HG03103 (cell line): ENCODE data around the gene RBM17.
"Not testable (repeated sequence)": the region's sequence is repeated elsewhere in the genome, so short reads cannot be mapped to it uniquely, and the experiment has no call there.

Source experiments
- ATAC-seq: cut with Tn5 transposase; IDR thresholded peaks from one replicate; pipeline ENCODE4 v1.9.1; 2021; ENCODE audit warnings: low read depth; ENCODE audit not compliant: unreplicated experiment

RBM17 gene, protein sequence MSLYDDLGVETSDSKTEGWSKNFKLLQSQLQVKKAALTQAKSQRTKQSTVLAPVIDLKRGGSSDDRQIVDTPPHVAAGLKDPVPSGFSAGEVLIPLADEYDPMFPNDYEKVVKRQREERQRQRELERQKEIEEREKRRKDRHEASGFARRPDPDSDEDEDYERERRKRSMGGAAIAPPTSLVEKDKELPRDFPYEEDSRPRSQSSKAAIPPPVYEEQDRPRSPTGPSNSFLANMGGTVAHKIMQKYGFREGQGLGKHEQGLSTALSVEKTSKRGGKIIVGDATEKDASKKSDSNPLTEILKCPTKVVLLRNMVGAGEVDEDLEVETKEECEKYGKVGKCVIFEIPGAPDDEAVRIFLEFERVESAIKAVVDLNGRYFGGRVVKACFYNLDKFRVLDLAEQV

DNA sequence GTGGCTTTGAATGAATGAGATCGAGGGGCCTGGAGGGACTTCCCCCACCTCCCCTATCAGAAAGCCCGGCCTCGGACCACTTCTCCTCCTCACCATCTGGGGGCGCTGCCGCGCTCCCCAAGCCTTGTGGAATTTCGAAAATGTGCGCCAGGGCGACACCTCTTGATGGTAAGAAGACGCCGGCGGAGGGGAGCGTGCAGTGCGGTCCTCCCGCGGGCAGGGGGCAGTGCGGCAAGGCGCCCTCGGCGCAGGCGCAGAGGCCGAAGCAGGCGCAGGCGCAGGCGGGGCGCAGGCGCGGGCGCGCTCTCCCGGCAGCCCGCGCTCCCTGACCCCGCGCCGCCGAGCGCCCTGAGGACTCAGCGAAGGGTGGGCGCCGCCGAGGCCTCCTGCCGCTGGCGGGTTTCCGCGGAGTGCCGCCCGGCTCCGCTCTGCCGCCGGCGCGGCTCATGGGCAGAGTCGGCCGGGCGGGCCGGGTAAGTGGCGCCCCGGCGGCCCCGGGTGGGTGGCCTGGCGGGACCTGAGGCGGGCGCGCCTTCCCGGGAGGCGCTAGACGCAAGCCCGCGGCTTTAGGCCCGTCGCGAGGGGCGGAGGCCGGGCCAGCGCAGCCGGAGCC is at the start of gene RBM17:
Gene RBM17, plus strand, starts transcription at position 314 of the 613 bp plus-strand sequence. CDS start 8,032 bp downstream, outside the sequence.
- peak; percentile 81 for ATAC-seq

- no peak for ATAC-seq
These were observed 49.1 kb upstream of the RBM17 start for GRCh38 chr10:6039711-6040110.

GRCh38 chr10:6040205-6040604 is 48.6 kb upstream of the RBM17 start:
- no peak for ATAC-seq

GRCh38 chr10:6043377-6043776 is 45.5 kb upstream of the RBM17 start:
- not testable (repeated sequence) for ATAC-seq

- no peak for ATAC-seq
These were observed 44.8 kb upstream of the RBM17 start for GRCh38 chr10:6044060-6044459.

DNA sequence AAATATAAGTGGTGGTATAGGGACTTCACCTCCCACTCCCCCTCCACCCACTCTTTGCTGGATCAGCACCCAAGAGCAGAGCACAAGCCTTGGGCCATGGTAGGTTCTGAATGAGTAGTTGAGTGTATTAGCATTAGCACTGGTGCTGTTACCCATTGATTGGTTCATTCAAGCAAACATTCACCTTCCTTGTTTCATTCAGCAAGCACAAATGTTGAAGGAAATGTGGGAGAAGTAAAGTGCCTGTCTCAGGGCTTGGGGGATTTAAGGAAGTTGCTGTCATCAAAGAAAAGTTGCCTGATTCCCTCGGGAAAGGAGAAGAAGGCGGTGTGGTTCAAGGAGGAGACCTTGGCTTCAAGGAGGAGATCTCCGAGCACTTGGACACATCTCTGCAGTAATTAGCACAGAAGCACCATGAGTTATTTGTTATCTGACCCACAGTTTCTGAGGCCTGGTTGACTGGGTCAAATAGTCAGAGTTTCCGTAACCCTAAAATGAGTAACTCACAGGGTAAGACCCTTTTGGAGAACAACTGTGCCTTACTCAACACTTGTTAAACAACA is 44.0 kb upstream of the RBM17 start:
- no peak for ATAC-seq

- ATAC-seq = no peak
These were observed 43.5 kb upstream of the RBM17 start for GRCh38 chr10:6045314-6045848.

GRCh38 chr10:6045878-6046772 is 42.7 kb upstream of the RBM17 start:
- ATAC-seq = no peak

- no peak for ATAC-seq
These were observed 41.8 kb upstream of the RBM17 start for GRCh38 chr10:6046773-6047611.

GRCh38 chr10:6047847-6048246 is 41.0 kb upstream of the RBM17 start:
- no peak for ATAC-seq

DNA sequence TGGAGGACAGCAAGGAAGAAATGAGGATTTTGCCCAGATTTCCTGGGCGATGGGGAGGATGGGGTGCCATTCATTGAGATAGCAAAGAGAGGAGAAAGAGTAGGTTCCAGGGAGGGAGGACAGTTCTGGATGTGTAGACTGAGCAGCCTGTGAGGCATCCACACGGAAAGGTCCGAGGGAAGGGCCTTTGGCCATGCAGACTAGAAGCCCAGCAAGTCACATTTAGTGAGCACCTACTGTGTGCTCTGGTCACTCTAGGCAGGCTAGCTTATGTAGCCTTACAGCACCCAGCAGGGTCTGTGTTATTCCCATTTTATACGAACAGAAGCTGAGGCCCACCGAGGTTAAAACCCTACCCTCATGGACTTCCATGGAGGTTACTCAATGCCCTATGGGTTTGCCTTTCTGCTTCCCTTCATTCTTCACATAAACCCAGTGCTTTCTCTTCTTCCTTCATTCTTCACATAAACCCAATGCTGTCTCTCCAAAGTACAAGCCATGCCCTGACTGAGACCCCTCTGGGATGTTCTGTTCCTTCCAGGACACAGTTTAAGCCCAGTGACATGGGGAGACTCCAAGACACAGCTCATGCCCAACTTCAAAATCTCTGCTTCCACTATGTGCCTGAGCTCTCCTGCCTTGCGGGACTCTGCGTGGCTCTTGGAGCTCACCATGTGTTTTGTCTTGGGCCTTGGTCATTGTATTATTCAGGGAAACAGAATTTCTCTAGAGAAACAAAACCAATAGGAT is 40.4 kb upstream of the RBM17 start:
- ATAC-seq = no peak

DNA sequence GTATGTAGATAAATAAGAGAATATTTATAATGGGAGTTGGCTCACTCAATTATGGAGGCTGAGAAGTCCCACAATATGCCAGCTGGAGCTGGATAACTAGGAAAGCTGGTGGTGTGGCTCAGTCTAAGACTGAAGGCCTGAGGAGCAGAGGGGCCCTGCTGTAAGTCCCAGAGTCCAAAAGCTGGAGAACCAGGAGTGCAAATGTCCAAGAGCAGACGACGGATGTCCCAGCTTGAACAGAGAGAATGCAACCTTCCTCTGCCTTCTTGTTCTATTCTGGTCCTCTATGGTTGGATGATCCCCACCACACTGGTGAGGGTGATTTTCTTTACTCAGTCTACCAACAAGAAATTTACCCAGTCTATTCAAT is 39.8 kb upstream of the RBM17 start:
- no peak for ATAC-seq

- peak; percentile 60 for ATAC-seq
These were observed 37.9 kb upstream of the RBM17 start for GRCh38 chr10:6050801-6051445.

GRCh38 chr10:6052247-6053221 is 36.3 kb upstream of the RBM17 start:
- no peak for ATAC-seq

GRCh38 chr10:6053303-6053702 is 35.5 kb upstream of the RBM17 start:
- no peak for ATAC-seq

GRCh38 chr10:6053816-6054631 is 34.8 kb upstream of the RBM17 start:
- ATAC-seq = no peak

DNA sequence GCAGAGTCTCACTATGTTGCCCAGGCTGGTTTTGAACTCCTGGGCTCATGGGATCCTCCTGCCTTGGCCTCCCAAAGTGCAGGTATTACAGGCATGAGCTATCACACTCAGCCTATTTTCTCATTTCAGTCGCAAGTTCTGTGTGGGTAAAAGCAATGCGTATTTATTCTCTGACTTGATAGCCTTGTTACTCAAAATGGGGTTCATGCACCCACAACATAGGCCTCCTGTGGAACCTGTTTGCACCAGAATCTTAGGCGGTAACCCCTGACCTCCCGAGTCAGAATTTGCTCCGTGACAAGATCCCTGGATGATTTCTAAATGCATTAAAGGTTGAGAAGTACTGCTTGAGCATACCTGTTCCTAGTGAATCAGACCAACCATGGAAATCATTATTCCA is 34.0 kb upstream of the RBM17 start:
- ATAC-seq = no peak
